IMR-90 (cell line): ENCODE measurements around the gene DNAJB8. TPM values are rescaled to one million over a fixed set of nuclear protein-coding genes. Genes with fewer than 3 reads are reported as not detected.

Source experiments
- ATAC-seq: fragments of 200-7000 bp; cut with Tn5 transposase; 2 replicates; pipeline ENCODE4 v1.9.1; 2020; ENCODE audit warnings: low read depth, mild to moderate bottlenecking, moderate library complexity
- BruUV-seq: library from RNA; stranded (reverse); fragments of 400-500 nt; replicated peaks from 2 replicates; lab custom pipeline; 2021; lab: Mats Ljungman, UMichigan
- CTCF ChIA-PET: fragments of 300-600 bp; formaldehyde crosslinking; extraction: SDS; loops from one replicate; lab custom pipeline; 2021; ENCODE audit warnings: antibody characterized with exemption; lab: Yijun Ruan, JAX
- POLR2A ChIA-PET: fragments of 300-600 bp; sonication (Branson Sonifier 250); formaldehyde crosslinking; loops from one replicate; lab custom pipeline; 2022; ENCODE audit warnings: antibody characterized with exemption; ENCODE audit not compliant: unreplicated experiment; lab: Charles Lee
- DNase-seq: peaks from one replicate; pipeline ENCODE4 v3.0.0; 2013
- H2AFZ ChIP-seq: replicated peaks from 2 replicates; pipeline ENCODE3; 2013; ENCODE audit warnings: low read length, mild to moderate bottlenecking; ENCODE audit not compliant: poor library complexity
- H2AK5ac ChIP-seq: 2 replicates; pipeline ENCODE4 v1.6.1; 2013; ENCODE audit warnings: low read depth, low read length, inconsistent platforms
- H2AK9ac ChIP-seq: replicated peaks from 2 replicates; pipeline ENCODE3; 2013; ENCODE audit warnings: mild to moderate bottlenecking, low read depth, low read length, moderate library complexity; ENCODE audit not compliant: poor library complexity
- H2BK120ac ChIP-seq: 2 replicates; pipeline ENCODE4 v1.6.1; 2013; ENCODE audit warnings: low read depth, low read length, inconsistent platforms
- H2BK15ac ChIP-seq: 3 replicates; pipeline ENCODE4 v1.6.1; 2013; ENCODE audit warnings: low read depth, low read length, inconsistent platforms
- H2BK20ac ChIP-seq: 2 replicates; pipeline ENCODE4 v1.6.1; 2013; ENCODE audit warnings: low read depth, mild to moderate bottlenecking, inconsistent platforms, low read length, moderate library complexity
- H2BK5ac ChIP-seq: 2 replicates; pipeline ENCODE4 v1.6.1; 2013; ENCODE audit warnings: mild to moderate bottlenecking, low read depth, low read length, inconsistent platforms; ENCODE audit not compliant: poor library complexity, severe bottlenecking
- H3K14ac ChIP-seq: replicated peaks from 2 replicates; pipeline ENCODE4 v1.6.1; 2013; ENCODE audit warnings: low read depth, low read length, inconsistent platforms
- H3K18ac ChIP-seq: 2 replicates; pipeline ENCODE4 v1.6.1; 2013; ENCODE audit warnings: low read depth, low read length, control low read depth
- H3K23ac ChIP-seq: 2 replicates; pipeline ENCODE4 v1.6.1; 2013; ENCODE audit warnings: low read depth, low read length, inconsistent platforms
- H3K27ac ChIP-seq: 2 replicates; pipeline ENCODE4 v1.5.1; 2013; ENCODE audit warnings: mild to moderate bottlenecking, control low read depth, low read length; ENCODE audit not compliant: insufficient read depth
- H3K27me3 ChIP-seq: 2 replicates; pipeline ENCODE4 v1.6.1; 2013; ENCODE audit warnings: low read length; ENCODE audit not compliant: control insufficient read depth, insufficient read depth
- H3K36me3 ChIP-seq: 2 replicates; pipeline ENCODE4 v1.6.1; 2013; ENCODE audit warnings: low read length, mixed read lengths; ENCODE audit not compliant: control insufficient read depth, insufficient read depth
- H3K4ac ChIP-seq: 2 replicates; pipeline ENCODE4 v1.6.1; 2013; ENCODE audit warnings: low read depth, low read length, inconsistent platforms
- H3K4me1 ChIP-seq: 2 replicates; pipeline ENCODE4 v1.6.1; 2013; ENCODE audit warnings: low read length, mixed read lengths; ENCODE audit not compliant: control insufficient read depth, insufficient read depth
- H3K4me2 ChIP-seq: 2 replicates; pipeline ENCODE4 v1.6.1; 2013; ENCODE audit warnings: low read depth, mild to moderate bottlenecking, control low read depth, low read length, moderate library complexity
- H3K4me3 ChIP-seq: 2 replicates; pipeline ENCODE4 v1.5.1; 2013; ENCODE audit warnings: low read depth, mild to moderate bottlenecking, control low read depth, low read length, moderate library complexity; ENCODE audit not compliant: insufficient read depth
- H3K56ac ChIP-seq: 2 replicates; pipeline ENCODE4 v1.6.1; 2013; ENCODE audit warnings: low read length, inconsistent platforms; ENCODE audit not compliant: insufficient read depth; ENCODE audit errors: extremely low read depth
- H3K79me1 ChIP-seq, 2 experiments: 2 replicates each; pipeline ENCODE4 v1.6.1; 2013; ENCODE audit warnings: low read length in 2 of 2, inconsistent platforms in 1 of 2, low read depth in 1 of 2
- H3K9ac ChIP-seq: 2 replicates; pipeline ENCODE4 v1.6.1; 2013; ENCODE audit warnings: low read depth, low read length, control low read depth
- H3K9me1 ChIP-seq: 2 replicates; pipeline ENCODE4 v1.6.1; 2013; ENCODE audit warnings: low read length, inconsistent platforms; ENCODE audit not compliant: insufficient read depth
- H3K9me3 ChIP-seq: 2 replicates; pipeline ENCODE4 v1.6.1; 2013; ENCODE audit warnings: low read length; ENCODE audit not compliant: control insufficient read depth, insufficient read depth
- H4K20me1 ChIP-seq: 2 replicates; pipeline ENCODE4 v1.6.1; 2013; ENCODE audit warnings: low read length, inconsistent platforms; ENCODE audit not compliant: insufficient read depth
- H4K5ac ChIP-seq: 2 replicates; pipeline ENCODE4 v1.6.1; 2013; ENCODE audit warnings: mild to moderate bottlenecking, low read depth, low read length, control low read depth
- H4K8ac ChIP-seq, 2 experiments: 2 replicates each; pipeline ENCODE4 v1.6.1; 2013; ENCODE audit warnings: low read depth in 2 of 2, low read length in 2 of 2, control low read depth in 1 of 2, inconsistent platforms in 1 of 2
- H4K91ac ChIP-seq: 2 replicates; pipeline ENCODE4 v1.6.1; 2013; ENCODE audit warnings: low read depth, low read length, inconsistent platforms; ENCODE audit not compliant: insufficient read depth
- BHLHE40 ChIP-seq: fragments of 150-350 bp; IDR thresholded peaks from 2 replicates; pipeline ENCODE4 v1.6.1; 2016; ENCODE audit warnings: mild to moderate bottlenecking, low read depth, low read length
- CEBPB ChIP-seq: IDR thresholded peaks from 2 replicates; pipeline ENCODE4 v1.6.1; 2012; ENCODE audit warnings: low read depth, low read length, improper control_type of control experiment
- CHD1 ChIP-seq: IDR thresholded peaks from 2 replicates; pipeline ENCODE4 v1.6.1; 2012; ENCODE audit warnings: low read depth, low read length, improper control_type of control experiment
- CTCF ChIP-seq: conservative IDR thresholded peaks from 2 replicates; pipeline ENCODE4 v1.5.1; 2012; ENCODE audit warnings: mild to moderate bottlenecking, low read depth, low read length, improper control_type of control experiment
- FOS ChIP-seq: fragments of 150-350 bp; IDR thresholded peaks from 2 replicates; pipeline ENCODE4 v1.6.1; 2016; ENCODE audit warnings: low read depth, low read length
- MAFK ChIP-seq: IDR thresholded peaks from 2 replicates; pipeline ENCODE4 v1.6.1; 2012; ENCODE audit warnings: low read depth, low read length, improper control_type of control experiment
- MAZ ChIP-seq: IDR thresholded peaks from 2 replicates; pipeline ENCODE4 v1.6.1; 2012; ENCODE audit warnings: low read depth, mild to moderate bottlenecking, low read length, improper control_type of control experiment, moderate library complexity, borderline replicate concordance
- MXI1 ChIP-seq: IDR thresholded peaks from 2 replicates; pipeline ENCODE4 v1.6.1; 2012; ENCODE audit warnings: low read depth, mild to moderate bottlenecking, low read length, moderate library complexity, borderline replicate concordance
- NFE2L2 ChIP-seq: fragments of 150-350 bp; IDR thresholded peaks from 2 replicates; pipeline ENCODE4 v1.6.1; 2016; ENCODE audit warnings: low read depth, mild to moderate bottlenecking, low read length
- POLR2A ChIP-seq: IDR thresholded peaks from 2 replicates; pipeline ENCODE4 v1.6.1; 2012; ENCODE audit warnings: mild to moderate bottlenecking, low read depth, low read length
- RAD21 ChIP-seq: IDR thresholded peaks from 2 replicates; pipeline ENCODE4 v1.6.1; 2012; ENCODE audit warnings: low read length, improper control_type of control experiment
- RCOR1 ChIP-seq: IDR thresholded peaks from 2 replicates; pipeline ENCODE4 v1.6.1; 2012; ENCODE audit warnings: mild to moderate bottlenecking, low read length, improper control_type of control experiment; ENCODE audit not compliant: insufficient replicate concordance
- RFX5 ChIP-seq: IDR thresholded peaks from 2 replicates; pipeline ENCODE4 v1.8.0; 2012; ENCODE audit warnings: low read depth, mild to moderate bottlenecking, low read length, moderate library complexity
- SMC3 ChIP-seq: fragments of 150-350 bp; IDR thresholded peaks from 2 replicates; pipeline ENCODE4 v1.6.1; 2016; ENCODE audit warnings: low read depth, mild to moderate bottlenecking, antibody characterized with exemption, low read length, moderate library complexity
- USF2 ChIP-seq: fragments of 150-350 bp; IDR thresholded peaks from 2 replicates; pipeline ENCODE4 v1.6.1; 2017; ENCODE audit warnings: mild to moderate bottlenecking, antibody characterized with exemption, low read length, low read depth
- WGBS, 2 experiments: methylation state at CpG; one replicate each; pipeline versions ENCODE4 v1.1.5 to v1.1.7; 2013; ENCODE audit warnings: missing lambda C conversion rate in 2 of 2; ENCODE audit not compliant: insufficient read length in 1 of 2; ENCODE audit errors: extremely low coverage in 2 of 2; 5-methylcytosine and 5-hydroxymethylcytosine counted together
- dilution Hi-C: fragments of 300-500 bp; cut with HindIII; formaldehyde crosslinking; loops from one replicate; pipeline ENCODE4 v1.14.3; 2018; ENCODE audit warnings: low sequenced_read_pairs; ENCODE audit not compliant: unreplicated experiment
- in situ Hi-C: fragments of 300-500 bp; cut with MboI; formaldehyde crosslinking; loops from 3 replicates; pipeline ENCODE4 v1.14.3; 2019; ENCODE audit warnings: low sequenced_read_pairs, inconsistent platforms, mixed read lengths
- intact Hi-C: fragments of 100-400 bp; cut with micrococcal nuclease; formaldehyde crosslinking; loops from 2 replicates; pipeline ENCODE4 v1.10.0; 2022
- polyA plus RNA-seq, 3 experiments: library from polyadenylated mRNA; depleted of rRNA; stranded (reverse); fragments of >200 nt; gene quantifications; 2 replicates each; pipeline ENCODE4 v1.2.3, GENCODE V29; 2012; ENCODE audit warnings: low replicate concordance in 1 of 3
- total RNA-seq: library from RNA; depleted of rRNA; stranded (reverse); fragments of >200 nt; gene quantifications from 2 replicates; pipeline ENCODE4 v1.2.3, GENCODE V29; 2012
- TF ChIP-seq, protein P1 (sequence below): fragments of 150-350 bp; IDR thresholded peaks from 2 replicates; pipeline ENCODE4 v1.6.1; 2016; ENCODE audit warnings: low read depth, mild to moderate bottlenecking, low read length, moderate library complexity, borderline replicate concordance

The DNAJB8 gene
- total and polyA plus RNA-seq, 2 of the 4 experiments (the other 2 are of a cell fraction), result not detected

DNA sequence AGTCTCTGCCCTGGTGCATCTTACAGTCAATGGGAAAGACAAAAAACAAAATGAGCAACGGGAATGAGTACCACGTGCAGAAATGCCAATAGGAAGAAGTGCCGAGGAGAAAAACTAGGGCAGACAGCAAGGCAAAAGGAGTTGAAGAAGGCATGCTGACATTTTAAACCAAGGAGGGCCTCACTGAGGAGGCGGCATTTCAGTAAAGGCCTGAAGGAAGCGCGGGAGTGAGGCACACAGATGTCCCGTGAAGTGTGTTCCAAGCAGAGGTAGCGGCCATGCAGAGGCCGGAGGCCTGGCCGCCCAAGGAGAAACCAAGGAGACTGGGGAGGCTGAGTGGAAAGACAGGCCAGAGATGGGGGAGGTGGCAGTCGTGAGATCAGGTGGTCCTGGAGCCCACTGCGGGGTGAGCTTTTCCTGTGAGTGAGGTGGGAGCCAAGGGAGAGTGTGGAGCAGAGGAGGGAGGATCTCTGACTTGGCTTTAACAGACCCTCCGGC, 34.8 kb downstream of the DNAJB8 start:
- H3K18ac ChIP-seq, result no peak overlapping the region
- H4K20me1 ChIP-seq, result no peaks in the 10 kb centered on the region; the same call in none of the 2 replicates
- BruUV-seq, result no TSS peak
- no peak overlapping the region for H3K23ac ChIP-seq
- H3K4me1 ChIP-seq, result peaks cover 2% of the 10 kb centered on the region; the same call in 1 of the 2 replicates
- no peak overlapping the region for H4K5ac ChIP-seq
- POLR2A ChIA-PET, result no interaction called here
- H2BK20ac ChIP-seq, result no peak overlapping the region
- in situ Hi-C loops (loop anchor here (5.0 kb wide), 1 partner anchor 70 kb away; no protein-coding TSS in a partner anchor), intact Hi-C loops (no loop called here), dilution Hi-C loops (no loop called here)
- peaks cover 69% of the 10 kb centered on the region for H3K27me3 ChIP-seq
- H2BK15ac ChIP-seq, result no peak overlapping the region
- no peak overlapping the region for H2AK9ac ChIP-seq
- no peak overlapping the region for H2AK5ac ChIP-seq
- H3K27ac ChIP-seq, result no peak overlapping the region
- H3K56ac ChIP-seq, result no peak overlapping the region
- no peak overlapping the region for H3K9ac ChIP-seq
- H3K14ac ChIP-seq, result no peak overlapping the region
- no peak overlapping the region for H2BK5ac ChIP-seq
- no peaks in the 10 kb centered on the region for H3K79me1 ChIP-seq
- no peak overlapping the region for H4K8ac ChIP-seq
- DNase-seq (no peak), ATAC-seq (no peak)
- no peak overlapping the region for H3K4me3 ChIP-seq
- H2AFZ ChIP-seq, result peak overlapping the region; percentile 63
- no peak overlapping the region for H4K91ac ChIP-seq
- no peak overlapping the region for H3K4me2 ChIP-seq
- CTCF ChIA-PET, result no interaction called here
- no peaks in the 10 kb centered on the region for H3K36me3 ChIP-seq
- no peak overlapping the region for H2BK120ac ChIP-seq
- H3K9me1 ChIP-seq, result no peaks in the 10 kb centered on the region
- WGBS, 2 experiments, result 54% methylated on average over 12 of the region's 13 CpGs; no CpG with 5 or more reads in 1 of the 2 experiments
- no peak overlapping the region for H3K4ac ChIP-seq
- peaks cover 3% of the 10 kb centered on the region; the same call in 1 of the 2 replicates for H3K9me3 ChIP-seq
- no peak for TF ChIP-seq BHLHE40
- TF ChIP-seq POLR2A, result no peak
- no peak for TF ChIP-seq USF2
- no peak for TF ChIP-seq RFX5
- TF ChIP-seq MAZ, result no peak
- TF ChIP-seq MXI1, result no peak
- no peak for TF ChIP-seq FOS
- no peak for TF ChIP-seq CHD1
- TF ChIP-seq SMC3, result no peak
- no peak for TF ChIP-seq CEBPB
- TF ChIP-seq, protein P1, sequence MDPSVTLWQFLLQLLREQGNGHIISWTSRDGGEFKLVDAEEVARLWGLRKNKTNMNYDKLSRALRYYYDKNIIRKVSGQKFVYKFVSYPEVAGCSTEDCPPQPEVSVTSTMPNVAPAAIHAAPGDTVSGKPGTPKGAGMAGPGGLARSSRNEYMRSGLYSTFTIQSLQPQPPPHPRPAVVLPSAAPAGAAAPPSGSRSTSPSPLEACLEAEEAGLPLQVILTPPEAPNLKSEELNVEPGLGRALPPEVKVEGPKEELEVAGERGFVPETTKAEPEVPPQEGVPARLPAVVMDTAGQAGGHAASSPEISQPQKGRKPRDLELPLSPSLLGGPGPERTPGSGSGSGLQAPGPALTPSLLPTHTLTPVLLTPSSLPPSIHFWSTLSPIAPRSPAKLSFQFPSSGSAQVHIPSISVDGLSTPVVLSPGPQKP, result no peak
- TF ChIP-seq RAD21, result no peak
- TF ChIP-seq NFE2L2, result no peak
- TF ChIP-seq RCOR1, result no peak
- TF ChIP-seq CTCF, result no peak
- no peak for TF ChIP-seq MAFK
